ENCODE results near the gene GPSM1. TPM values are rescaled to one million over a fixed set of nuclear protein-coding genes. Genes with fewer than 3 reads are reported as not detected.
A peak's percentile ranks its signal among the peaks of the same experiment; 100 is the strongest.

The GPSM1 gene, protein sequence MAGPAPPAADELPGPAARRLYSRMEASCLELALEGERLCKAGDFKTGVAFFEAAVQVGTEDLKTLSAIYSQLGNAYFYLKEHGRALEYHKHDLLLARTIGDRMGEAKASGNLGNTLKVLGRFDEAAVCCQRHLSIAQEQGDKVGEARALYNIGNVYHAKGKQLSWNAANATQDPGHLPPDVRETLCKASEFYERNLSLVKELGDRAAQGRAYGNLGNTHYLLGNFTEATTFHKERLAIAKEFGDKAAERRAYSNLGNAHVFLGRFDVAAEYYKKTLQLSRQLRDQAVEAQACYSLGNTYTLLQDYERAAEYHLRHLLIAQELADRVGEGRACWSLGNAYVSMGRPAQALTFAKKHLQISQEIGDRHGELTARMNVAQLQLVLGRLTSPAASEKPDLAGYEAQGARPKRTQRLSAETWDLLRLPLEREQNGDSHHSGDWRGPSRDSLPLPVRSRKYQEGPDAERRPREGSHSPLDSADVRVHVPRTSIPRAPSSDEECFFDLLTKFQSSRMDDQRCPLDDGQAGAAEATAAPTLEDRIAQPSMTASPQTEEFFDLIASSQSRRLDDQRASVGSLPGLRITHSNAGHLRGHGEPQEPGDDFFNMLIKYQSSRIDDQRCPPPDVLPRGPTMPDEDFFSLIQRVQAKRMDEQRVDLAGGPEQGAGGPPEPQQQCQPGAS
- 88.3 and 116 TPM in 2 replicates for total RNA-seq
- 52.2 and 58.5 TPM in 2 replicates for polyA plus RNA-seq

- H3K36me3 ChIP-seq: no peaks in the 10 kb centered on the region
- H3K27me3 ChIP-seq: no peaks in the 10 kb centered on the region
- peak within 1 kb of the TSS; percentile 78 for H3K27ac ChIP-seq
- no peaks in the 10 kb centered on the region for H3K9me3 ChIP-seq (ENCODE audit: low read depth)
- H3K4me3 ChIP-seq: peak within 1 kb of the TSS; percentile 81
- peak; percentile 51 to 69 for DNase-seq (ENCODE audit: low read depth in 1 of 2, low spot score in 1 of 2)
- peaks cover 41% of the 10 kb centered on the region for H3K4me1 ChIP-seq (ENCODE audit: low read depth)
- TF ChIP-seq CTCF (IDR thresholded peaks at IDR 0.05; ENCODE audit: low read depth, low read length): no peak
Observed at GRCh38 chr9:136327304-136327974, at the start of gene GPSM1. TSS of gene GPSM1 (plus strand) at chr9:136327539. CDS start at chr9:136327696, 157 bp downstream.

GRCh38 chr9:136277746-136278145, 49.6 kb upstream of the GPSM1 start:
- Histone ChIP-seq H3K27ac (no peak overlapping the region), H3K27me3 (no peaks in the 10 kb centered on the region)
- no peak for TF ChIP-seq CTCF (IDR thresholded peaks at IDR 0.05; ENCODE audit: low read depth, low read length)

GRCh38 chr9:136278221-136278620, 49.1 kb upstream of the GPSM1 start:
- no peaks in the 10 kb centered on the region for H3K4me1 ChIP-seq (ENCODE audit: low read depth)
- H3K27me3 ChIP-seq: no peaks in the 10 kb centered on the region
- no peak for TF ChIP-seq CTCF (IDR thresholded peaks at IDR 0.05; ENCODE audit: low read depth, low read length)
- no peak for DNase-seq (ENCODE audit: low read depth in 1 of 2, low spot score in 1 of 2)
- H3K4me3 ChIP-seq: no peak overlapping the region
- H3K27ac ChIP-seq: no peak overlapping the region
- H3K36me3 ChIP-seq: no peaks in the 10 kb centered on the region
- H3K9me3 ChIP-seq (ENCODE audit: low read depth): no peaks in the 10 kb centered on the region

More at GRCh38 chr9:136277746-136278145, 49.6 kb upstream of the GPSM1 start:
- H3K9me3 ChIP-seq (ENCODE audit: low read depth): no peaks in the 10 kb centered on the region
- H3K4me3 ChIP-seq: no peak overlapping the region
- DNase-seq (ENCODE audit: low read depth in 1 of 2, low spot score in 1 of 2): no peak
- no peaks in the 10 kb centered on the region for H3K4me1 ChIP-seq (ENCODE audit: low read depth)
- H3K36me3 ChIP-seq: no peaks in the 10 kb centered on the region

DNA sequence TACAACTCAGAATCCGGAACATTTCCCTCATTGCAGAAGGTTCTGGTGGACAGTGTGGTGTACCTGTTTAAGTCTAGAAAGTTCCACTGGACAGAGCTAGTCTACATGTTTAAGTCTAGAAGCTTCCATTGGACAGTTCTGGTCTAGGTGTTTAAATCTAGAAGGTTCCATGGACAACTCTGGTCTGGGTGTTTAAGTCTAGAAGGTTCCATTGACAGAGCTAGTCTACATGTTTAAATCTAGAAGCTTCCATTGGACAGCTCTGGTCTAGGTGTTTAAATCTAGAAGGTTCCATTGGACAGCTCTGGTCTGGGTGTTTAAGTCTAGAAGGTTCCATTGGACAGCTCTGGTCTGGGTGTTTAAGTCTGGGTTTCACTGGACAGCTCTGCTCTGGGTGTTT, 48.4 kb upstream of the GPSM1 start:
- H3K27me3 ChIP-seq: no peaks in the 10 kb centered on the region
- TF ChIP-seq CTCF (IDR thresholded peaks at IDR 0.05; ENCODE audit: low read depth, low read length): no peak

GRCh38 chr9:136279471-136279870, 47.9 kb upstream of the GPSM1 start:
- Histone ChIP-seq H3K4me3 (no peak overlapping the region), H3K27ac (no peak overlapping the region), H3K27me3 (no peaks in the 10 kb centered on the region), H3K9me3 (ENCODE audit: low read depth) (no peaks in the 10 kb centered on the region), H3K36me3 (no peaks in the 10 kb centered on the region), H3K4me1 (ENCODE audit: low read depth) (no peaks in the 10 kb centered on the region)
- no peak for TF ChIP-seq CTCF (IDR thresholded peaks at IDR 0.05; ENCODE audit: low read depth, low read length)
- no peak for DNase-seq (ENCODE audit: low read depth in 1 of 2, low spot score in 1 of 2)

More for the DNA sequence above, 48.4 kb upstream of the GPSM1 start:
- no peak for DNase-seq (ENCODE audit: low read depth in 1 of 2, low spot score in 1 of 2)
- H3K4me1 ChIP-seq (ENCODE audit: low read depth): no peaks in the 10 kb centered on the region
- H3K4me3 ChIP-seq: no peak overlapping the region
- H3K27ac ChIP-seq: no peak overlapping the region
- H3K36me3 ChIP-seq: no peaks in the 10 kb centered on the region
- H3K9me3 ChIP-seq (ENCODE audit: low read depth): no peaks in the 10 kb centered on the region
